ENCODE data around the gene MKI67.

GRCh38 chr10:128067691-128068397, 58.4 kb downstream of the MKI67 start:
- TF ChIP-seq CTCF (IDR thresholded peaks at IDR 0.05) (no peak), EZH2 (IDR thresholded peaks at IDR 0.05; ENCODE audit: borderline replicate concordance, insufficient read depth, low read depth, low read length, poor library complexity, severe bottlenecking) (no peak)

All from B cell (primary cell).